CD4-positive, alpha-beta T cell treated with Interleukin-10 for 1 hour (primary cell): ENCODE measurements around the gene IL17RE.

ENCODE experiments used
- DNase-seq: peaks from one replicate; pipeline ENCODE4 v3.0.0-alpha.2; 2020

The IL17RE gene

GRCh38 chr3:9909221-9910013 lies 6.8 kb downstream of the IL17RE start:
- peak; percentile 23 for DNase-seq

- no peak for DNase-seq
Measured at GRCh38 chr3:9911863-9912262, 9.2 kb downstream of the IL17RE start.

GRCh38 chr3:9912294-9912935 lies 9.8 kb downstream of the IL17RE start:
- peak; percentile 37 for DNase-seq

- no peak for DNase-seq
Measured at GRCh38 chr3:9913601-9914000, 11.0 kb downstream of the IL17RE start.

GRCh38 chr3:9914011-9914410 lies 11.4 kb downstream of the IL17RE start:
- no peak for DNase-seq

GRCh38 chr3:9914559-9915253 lies 12.1 kb downstream of the IL17RE start:
- no peak for DNase-seq

- peak; percentile 26 for DNase-seq
Measured at GRCh38 chr3:9915254-9916141, 12.8 kb downstream of the IL17RE start.

- no peak for DNase-seq
Measured at GRCh38 chr3:9916346-9916733, 13.7 kb downstream of the IL17RE start.

- no peak for DNase-seq
Measured at GRCh38 chr3:9916734-9917680, 14.4 kb downstream of the IL17RE start, which contains the start of gene IL17RC. Gene IL17RC (plus strand): TSS chr3:9917098. CDS start chr3:9917316, 218 bp downstream.

- no peak for DNase-seq
Measured at GRCh38 chr3:9917820-9918219, 15.2 kb downstream of the IL17RE start.

- DNase-seq, result no peak
Measured at GRCh38 chr3:9918261-9919038, 15.8 kb downstream of the IL17RE start.

GRCh38 chr3:9928158-9928557 lies 25.5 kb downstream of the IL17RE start:
- DNase-seq, result no peak

GRCh38 chr3:9930804-9931418 lies 28.3 kb downstream of the IL17RE start:
- DNase-seq, result no peak

- no peak for DNase-seq
Measured at GRCh38 chr3:9932535-9932842, 29.8 kb downstream of the IL17RE start.

- peak; percentile 90 for DNase-seq
Measured at GRCh38 chr3:9932843-9933560, 30.4 kb downstream of the IL17RE start.

GRCh38 chr3:9933561-9934234 lies 31.1 kb downstream of the IL17RE start, which contains the start of gene CRELD1:
Gene CRELD1 (plus strand): TSS chr3:9933834. CDS start chr3:9934439, 605 bp downstream.
- peak; percentile 98 for DNase-seq

GRCh38 chr3:9934235-9934621 lies 31.6 kb downstream of the IL17RE start:
- peak; percentile 54 for DNase-seq

GRCh38 chr3:9934993-9935392 lies 32.3 kb downstream of the IL17RE start:
- no peak for DNase-seq

GRCh38 chr3:9935966-9936510 lies 33.4 kb downstream of the IL17RE start:
- no peak for DNase-seq
